ENCODE results near the gene ADRA1B. TPM values are rescaled to one million over a fixed set of nuclear protein-coding genes. Genes with fewer than 3 reads are reported as not detected.

ADRA1B gene
- 8.3 TPM for total RNA-seq (2021; ENCODE audit: unreplicated experiment)
- polyA plus RNA-seq (2012; ENCODE audit: insufficient read length) = 13.6 TPM
- percentile 57 among the genes with signal in this experiment for Bru-seq, nascent RNA
- BruChase-seq, experiment 1, labeled RNA remaining after a 2-hour chase = percentile 52 among the genes with signal in this experiment
- percentile 52 among the genes with signal in this experiment for BruChase-seq, experiment 2, labeled RNA remaining after a 6-hour chase
- long read RNA-seq, partial matches to known transcripts = 0 of 2 reads
- long read RNA-seq, other reads (novel, unspliced or antisense) = 2 of 2 reads

GRCh38 chr5:159915904-159916840 lies at the start of gene ADRA1B:
Gene ADRA1B, plus strand, starts transcription at chr5:159916482. Its CDS starts 424 bp downstream, at chr5:159916906.
- H3K36me3 ChIP-seq (ENCODE audit: control insufficient read depth, insufficient read depth, low read length) = no peaks in the 10 kb centered on the region
- H3K4me1 ChIP-seq (ENCODE audit: control insufficient read depth, insufficient read depth, low read length) = peaks cover 24% of the 10 kb centered on the region
- H3K27ac ChIP-seq (ENCODE audit: low read length) = peak within 1 kb of the TSS; percentile 2
- peak within 1 kb of the TSS; percentile 36 to 66 for H3K4me3 ChIP-seq (ENCODE audit: low read depth in 2 of 2, low read length in 2 of 2)
- BruUV-seq (replicated peaks) = no TSS peak
- peak; percentile 87 for ATAC-seq
- H3K9me3 ChIP-seq (ENCODE audit: control insufficient read depth, insufficient read depth, low read depth, low read length) = no peaks in the 10 kb centered on the region
- ChIA-PET POLR2A (interaction anchor here (0.6 kb wide), 1 partner anchor 11 kb away, joined by 4 read pairs; no protein-coding TSS in a partner anchor), CTCF (interaction anchor here (0.6 kb wide), 2 partner anchors 468 to 471 kb away, joined by 3 read pairs; no protein-coding TSS in a partner anchor)
- H3K27me3 ChIP-seq (ENCODE audit: control insufficient read depth, insufficient read depth, low read length) = no peaks in the 10 kb centered on the region
- in situ Hi-C loops (cut with HindIII; ENCODE audit: low pct_unique_long_range_greater_than_20kb, low sequenced_read_pairs) = no loop called here
- DNase-seq (ENCODE audit: low read depth, low spot score) = no peak
- intact Hi-C loops (cut with micrococcal nuclease; ENCODE audit: unreplicated experiment) = loop anchor here (2.0 to 10.0 kb wide), 6 partner anchors 71 to 591 kb away; no protein-coding TSS in a partner anchor
- TF ChIP-seq SIN3A (IDR thresholded peaks at IDR 0.05; ENCODE audit: borderline replicate concordance, insufficient read depth, low read depth, low read length) (0 out of 2 replicates have a peak, but pooled peaks have one; percentile 32), REST (IDR thresholded peaks at IDR 0.05; ENCODE audit: insufficient read depth in 1 of 2, low read depth in 2 of 2, low read length in 1 of 2) (no peak), CTCF (IDR thresholded peaks at IDR 0.05) (peak; percentile 86)

DNA sequence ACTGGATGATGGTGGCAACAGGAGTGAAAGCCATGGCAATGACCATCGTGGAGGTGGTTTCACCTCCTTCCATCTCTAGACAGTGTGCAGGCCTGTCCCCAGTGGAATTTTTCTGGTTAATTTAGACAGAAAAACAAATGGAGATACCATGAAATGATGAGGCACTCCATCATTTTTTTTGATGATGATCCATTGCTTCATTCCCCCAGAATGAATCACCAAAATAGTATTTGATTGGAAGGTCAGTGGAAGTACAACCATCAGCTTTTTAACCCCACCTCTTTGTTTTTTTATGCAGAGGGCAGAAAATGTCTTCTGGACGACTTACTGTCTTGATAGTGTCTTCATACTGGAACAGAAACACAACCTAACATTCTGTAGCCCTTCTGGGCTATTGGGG lies 42.6 kb upstream of the ADRA1B start:
- no peak overlapping the region for H3K4me3 ChIP-seq (ENCODE audit: low read depth in 2 of 2, low read length in 2 of 2)
- DNase-seq (ENCODE audit: low read depth, low spot score) = no peak
- H3K4me1 ChIP-seq (ENCODE audit: control insufficient read depth, insufficient read depth, low read length) = no peaks in the 10 kb centered on the region
- intact Hi-C loops (cut with micrococcal nuclease; ENCODE audit: unreplicated experiment) (no loop called here), in situ Hi-C loops (cut with HindIII; ENCODE audit: low pct_unique_long_range_greater_than_20kb, low sequenced_read_pairs) (no loop called here)
- no peaks in the 10 kb centered on the region for H3K36me3 ChIP-seq (ENCODE audit: control insufficient read depth, insufficient read depth, low read length)
- POLR2A ChIA-PET = no interaction called here
- CTCF ChIA-PET = no interaction called here
- BruUV-seq (replicated peaks) = no TSS peak
- no peak for ATAC-seq
- no peaks in the 10 kb centered on the region for H3K9me3 ChIP-seq (ENCODE audit: control insufficient read depth, insufficient read depth, low read depth, low read length)
- TF ChIP-seq REST (IDR thresholded peaks at IDR 0.05; ENCODE audit: insufficient read depth in 1 of 2, low read depth in 2 of 2, low read length in 1 of 2) (no peak), TCF7L2 (IDR thresholded peaks at IDR 0.05; ENCODE audit: low read depth, low read length) (no peak), CTCF (IDR thresholded peaks at IDR 0.05) (no peak), SIN3A (IDR thresholded peaks at IDR 0.05; ENCODE audit: borderline replicate concordance, insufficient read depth, low read depth, low read length) (no peak), POLR2AphosphoS5 (IDR thresholded peaks at IDR 0.05; ENCODE audit: low read depth, low read length) (no peak)
- H3K27ac ChIP-seq (ENCODE audit: low read length) = no peak overlapping the region
- H3K27me3 ChIP-seq (ENCODE audit: control insufficient read depth, insufficient read depth, low read length) = peaks cover 2% of the 10 kb centered on the region; the same call in 1 of the 2 replicates

Data from Panc1 (cell line).